GM12874 (cell line): ENCODE measurements around the gene RESF1.

Source experiments
- CTCF ChIP-seq: IDR thresholded peaks from 2 replicates; pipeline ENCODE4 v1.5.1; 2011; ENCODE audit warnings: low read depth, mild to moderate bottlenecking, control low read depth, low read length, moderate library complexity; ENCODE audit not compliant: insufficient read depth

Gene RESF1

GRCh38 chr12:31959161-31959700 lies at the start of gene RESF1:
Gene RESF1, plus strand, starts transcription at chr12:31959415. Its CDS starts 21,541 bp downstream, at chr12:31980956.
- TF ChIP-seq CTCF = no peak

GRCh38 chr12:31914927-31915326 lies 44.3 kb upstream of the RESF1 start:
- TF ChIP-seq CTCF = no peak

GRCh38 chr12:31915446-31915845 lies 43.8 kb upstream of the RESF1 start:
- no peak for TF ChIP-seq CTCF

DNA sequence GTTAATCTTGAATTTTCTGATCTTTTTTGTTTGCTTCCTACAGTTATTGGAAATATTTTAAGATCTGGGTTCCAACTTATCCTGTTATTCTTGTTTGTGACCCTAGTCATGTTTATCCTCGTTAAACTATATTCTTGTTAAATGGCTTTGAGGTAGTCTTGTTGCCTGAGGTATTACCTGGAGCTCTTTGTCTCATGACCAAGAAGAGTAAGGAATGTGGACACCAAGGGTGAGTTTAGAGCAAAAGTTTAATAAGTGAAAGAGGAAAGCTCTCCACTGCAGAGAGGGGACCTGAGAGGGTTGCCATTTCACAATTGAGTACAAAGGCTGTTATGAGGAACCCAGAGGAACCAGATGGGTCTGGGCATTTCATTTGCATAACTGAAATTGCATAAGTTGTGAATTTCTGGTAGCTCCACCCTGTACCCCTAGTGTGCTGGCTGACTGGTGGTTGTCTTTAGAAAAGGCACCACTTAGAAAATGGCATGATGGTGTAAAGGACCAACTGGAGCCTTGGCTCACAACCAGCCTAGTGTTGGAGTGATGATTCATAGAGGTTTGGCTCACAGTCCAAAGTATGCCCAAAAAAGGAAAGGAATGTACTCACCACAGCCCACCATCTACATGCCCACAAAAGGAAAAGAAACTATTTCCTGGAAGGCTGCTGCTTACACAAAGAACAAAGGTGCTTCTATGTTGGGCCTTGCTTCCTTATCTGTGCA lies 36.7 kb upstream of the RESF1 start:
- no peak for TF ChIP-seq CTCF

DNA sequence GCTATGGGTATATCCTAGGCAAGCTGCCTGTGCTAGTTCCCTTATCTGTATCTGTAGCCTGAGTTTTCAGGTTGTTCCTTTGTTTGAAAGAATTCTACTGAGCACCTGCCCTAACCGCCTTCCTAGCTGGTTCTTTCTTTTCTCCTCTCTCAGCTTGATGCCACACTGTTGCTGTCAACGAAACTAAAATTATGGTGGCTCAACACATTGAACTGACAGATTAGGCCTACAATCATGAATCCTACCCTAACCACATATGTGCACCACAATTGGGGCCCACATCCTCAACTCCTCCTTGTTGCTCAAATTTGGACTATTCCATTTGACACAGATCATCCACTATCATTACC lies 36.2 kb upstream of the RESF1 start:
- TF ChIP-seq CTCF = no peak

GRCh38 chr12:31928246-31929026 lies 30.8 kb upstream of the RESF1 start:
- TF ChIP-seq CTCF = no peak

DNA sequence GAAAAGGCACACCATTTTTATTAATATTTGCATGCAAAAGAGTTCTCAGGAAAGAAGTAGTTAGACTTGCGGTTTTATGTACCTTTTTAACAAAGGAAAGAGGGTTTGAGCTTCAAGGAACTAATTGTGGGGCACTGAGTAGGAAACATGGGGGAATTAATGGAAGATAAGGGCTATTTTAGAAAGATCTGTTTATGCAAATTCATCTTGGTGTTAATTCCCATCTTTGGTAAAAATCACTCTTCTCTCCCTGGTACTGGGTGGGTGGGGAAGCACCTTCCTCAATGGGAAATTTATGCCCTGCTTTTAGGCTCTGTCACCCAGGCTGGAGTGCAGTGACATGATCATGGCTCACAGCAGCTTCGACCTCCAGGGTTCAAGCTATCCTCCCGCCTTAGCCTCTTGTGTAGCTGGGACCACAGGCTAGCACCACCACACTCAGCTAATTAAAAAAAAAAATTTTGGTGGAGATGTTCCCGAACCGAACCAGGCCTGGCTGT lies 30.1 kb upstream of the RESF1 start:
- no peak for TF ChIP-seq CTCF
